ENCODE measurements around the gene SLC34A3. TPM values are rescaled to one million over a fixed set of nuclear protein-coding genes. Genes with fewer than 3 reads are reported as not detected.
A peak's percentile ranks its signal among the peaks of the same experiment; 100 is the strongest.

SLC34A3 gene
- total RNA-seq, 4 donors from 2014 or later: 0.33 TPM; not detected in 3

DNA sequence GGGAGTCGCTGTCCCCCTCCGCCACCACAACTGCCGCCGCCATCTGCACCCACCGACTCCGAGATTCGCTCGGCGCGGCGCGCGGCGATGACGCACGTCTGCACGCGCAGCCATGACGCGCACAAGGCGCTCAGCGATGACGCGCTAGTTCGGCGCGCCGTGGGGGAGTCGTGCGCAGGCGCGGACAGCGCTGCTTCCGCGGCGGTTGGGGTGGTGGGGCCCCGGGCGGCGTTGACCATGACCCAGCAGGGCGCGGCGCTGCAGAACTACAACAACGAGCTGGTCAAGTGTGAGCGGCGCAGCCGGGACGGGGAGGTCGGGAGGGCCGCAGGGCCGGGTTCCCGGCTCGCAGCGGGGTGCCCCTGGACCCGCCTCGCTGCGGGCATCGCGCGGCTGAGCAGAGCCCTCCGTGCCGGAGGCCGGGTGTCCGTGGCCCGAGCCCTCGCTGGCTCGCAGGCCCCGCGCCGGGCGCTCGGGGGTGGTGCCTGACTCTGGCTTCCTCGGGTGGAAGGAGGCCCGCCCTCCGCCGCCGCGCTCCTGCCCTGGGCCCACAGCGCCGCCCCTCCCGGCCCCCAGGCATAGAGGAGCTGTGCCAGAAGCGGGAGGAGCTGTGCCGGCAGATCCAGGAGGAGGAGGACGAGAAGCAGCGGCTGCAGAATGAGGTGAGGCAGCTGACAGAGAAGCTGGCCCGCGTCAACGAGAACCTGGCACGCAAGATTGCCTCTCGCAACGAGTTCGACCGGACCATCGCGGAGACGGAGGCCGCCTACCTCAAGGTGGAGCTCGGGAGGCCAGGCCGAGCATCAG lies 42.0 kb upstream of the SLC34A3 start, which contains the start of the genes ANAPC2 and SSNA1:
TSS of gene ANAPC2 (minus strand) at position 71 of the 807 bp plus-strand sequence. CDS start at position 43, 28 bp downstream.
TSS of gene SSNA1 (plus strand) at position 187 of the 807 bp plus-strand sequence. CDS start at position 238, 51 bp downstream.
- H3K9me3 ChIP-seq: no peaks in the 10 kb centered on the region
- 0% methylated on average over 15 of the region's 98 CpGs; no CpG with 5 or more reads in 1 of the 2 donors for WGBS, 2 donors
- peaks cover 15 to 26% of the 10 kb centered on the region in 2 donors for H3K36me3 ChIP-seq
- peak; percentile 92 to 93 for DNase-seq
- H3K27me3 ChIP-seq: no peaks in the 10 kb centered on the region
- H3K4me1 ChIP-seq: peaks cover 29 to 30% of the 10 kb centered on the region in 2 donors
- peak within 1 kb of the TSS; percentile 70 to 90 (median 86) for H3K4me3 ChIP-seq (replicated peaks in 1 of 3)
- intact Hi-C loops (cut with DNase I): loop anchor here (5.0 kb wide), 1 partner anchor 39 kb away; the partner anchor contains the start of genes CYSRT1 and RNF224
- TF ChIP-seq, protein P1, sequence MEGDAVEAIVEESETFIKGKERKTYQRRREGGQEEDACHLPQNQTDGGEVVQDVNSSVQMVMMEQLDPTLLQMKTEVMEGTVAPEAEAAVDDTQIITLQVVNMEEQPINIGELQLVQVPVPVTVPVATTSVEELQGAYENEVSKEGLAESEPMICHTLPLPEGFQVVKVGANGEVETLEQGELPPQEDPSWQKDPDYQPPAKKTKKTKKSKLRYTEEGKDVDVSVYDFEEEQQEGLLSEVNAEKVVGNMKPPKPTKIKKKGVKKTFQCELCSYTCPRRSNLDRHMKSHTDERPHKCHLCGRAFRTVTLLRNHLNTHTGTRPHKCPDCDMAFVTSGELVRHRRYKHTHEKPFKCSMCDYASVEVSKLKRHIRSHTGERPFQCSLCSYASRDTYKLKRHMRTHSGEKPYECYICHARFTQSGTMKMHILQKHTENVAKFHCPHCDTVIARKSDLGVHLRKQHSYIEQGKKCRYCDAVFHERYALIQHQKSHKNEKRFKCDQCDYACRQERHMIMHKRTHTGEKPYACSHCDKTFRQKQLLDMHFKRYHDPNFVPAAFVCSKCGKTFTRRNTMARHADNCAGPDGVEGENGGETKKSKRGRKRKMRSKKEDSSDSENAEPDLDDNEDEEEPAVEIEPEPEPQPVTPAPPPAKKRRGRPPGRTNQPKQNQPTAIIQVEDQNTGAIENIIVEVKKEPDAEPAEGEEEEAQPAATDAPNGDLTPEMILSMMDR (IDR thresholded peaks at IDR 0.05): peak in 2 of 6 experiments; percentile 28 to 53
- TF ChIP-seq POLR2A (IDR thresholded peaks at IDR 0.05): peak; percentile 31 to 87
- H3K27ac ChIP-seq: peak within 1 kb of the TSS; percentile 70 to 88 (median 86)

DNA sequence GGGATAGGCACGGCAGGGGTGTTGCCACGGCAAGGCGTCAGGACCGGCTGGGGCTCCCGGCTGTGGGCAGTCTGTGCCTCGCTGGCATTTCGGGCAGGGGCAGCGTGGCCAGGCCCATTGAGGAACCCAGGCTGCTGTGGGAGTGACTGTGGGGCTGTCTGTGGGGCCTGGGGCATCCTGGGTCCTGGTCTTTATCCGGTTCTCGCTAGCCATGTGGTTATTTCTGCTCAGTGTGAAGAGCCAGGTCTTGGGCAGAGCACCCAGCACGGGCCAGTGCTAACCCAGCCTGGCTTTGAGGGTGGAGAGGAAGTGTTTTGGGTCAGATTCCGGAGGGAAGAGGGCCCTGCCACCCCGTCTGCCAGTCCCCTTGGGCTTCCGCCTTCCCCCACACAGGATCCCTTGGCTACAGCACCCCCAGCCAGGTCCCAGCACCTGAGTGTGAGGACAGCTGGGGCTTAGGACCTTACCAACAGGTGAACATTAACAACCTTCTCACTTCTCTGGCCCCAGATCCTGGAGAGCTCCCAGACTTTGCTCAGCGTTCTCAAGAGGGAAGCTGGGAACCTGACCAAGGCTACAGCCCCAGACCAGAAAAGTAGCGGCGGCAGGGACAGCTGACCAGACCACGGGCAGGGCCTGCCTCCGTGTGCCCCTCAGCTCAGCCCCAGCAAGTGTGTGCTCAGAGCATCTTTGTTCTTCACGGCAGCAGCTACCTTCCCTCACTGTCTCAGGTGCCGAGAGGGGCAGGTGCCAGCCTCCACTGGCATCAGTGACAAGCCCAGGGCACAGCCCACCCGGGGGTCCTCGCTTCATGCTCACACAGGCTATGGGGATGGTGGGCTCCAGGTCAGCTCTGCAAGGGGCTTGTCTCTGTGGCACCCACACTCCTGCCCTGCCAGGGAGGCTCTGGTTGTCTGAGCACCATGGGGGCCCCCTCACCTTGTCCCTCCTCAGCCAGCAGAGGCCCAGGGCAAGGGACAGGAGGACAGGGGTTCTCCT lies 41.1 kb upstream of the SLC34A3 start:
- Histone ChIP-seq H3K4me1 (peaks cover 29 to 33% of the 10 kb centered on the region in 2 donors), H3K36me3 (peaks cover 10 to 17% of the 10 kb centered on the region in 2 donors), H3K4me3 (replicated peaks in 1 of 3) (peak overlapping the region; percentile 29 to 90 (median 86)), H3K27me3 (no peaks in the 10 kb centered on the region), H3K9me3 (no peaks in the 10 kb centered on the region), H3K27ac (peak overlapping the region; percentile 70 to 88 (median 86))
- TF ChIP-seq, protein P1 (IDR thresholded peaks at IDR 0.05): no peak
- no peak for TF ChIP-seq POLR2A (IDR thresholded peaks at IDR 0.05)
- WGBS, 2 donors: 37 to 52% methylated on average over 13 to 15 of the region's 23 CpGs
- DNase-seq: no peak
- intact Hi-C loops (cut with DNase I): loop anchor here (5.0 kb wide), 1 partner anchor 38 kb away; the partner anchor contains the start of genes CYSRT1 and RNF224

DNA sequence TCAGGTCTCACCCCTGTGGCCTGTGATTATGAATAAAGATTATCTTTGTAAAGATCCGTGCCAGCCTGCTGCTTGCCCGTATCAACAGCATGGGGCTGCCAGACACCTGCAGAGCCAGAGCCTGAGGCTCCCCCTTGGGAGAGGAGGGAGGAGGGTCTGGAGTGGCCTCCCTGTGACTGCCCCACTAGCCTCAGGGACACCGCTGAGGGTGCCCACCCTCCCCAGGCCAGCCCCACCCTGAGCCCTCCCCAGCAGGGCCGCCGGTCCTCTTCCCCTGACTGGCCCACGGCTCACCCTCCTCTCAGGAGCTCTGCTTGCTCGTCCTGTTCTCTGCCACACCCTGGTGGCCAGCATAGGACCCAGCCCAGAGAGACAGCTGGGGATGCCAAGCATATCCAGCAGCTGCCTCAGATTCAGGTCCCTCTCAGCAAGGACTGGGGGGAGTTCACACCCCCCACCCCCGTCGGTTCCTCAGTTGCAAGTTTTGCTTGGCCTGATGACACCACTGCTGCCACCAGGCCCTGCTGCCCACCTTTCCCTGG lies 40.3 kb upstream of the SLC34A3 start:
- WGBS, 2 donors: 73 to 82% methylated on average over 6 to 8 of the region's 9 CpGs
- no peak overlapping the region for H3K4me3 ChIP-seq (replicated peaks in 1 of 3)
- no peaks in the 10 kb centered on the region for H3K9me3 ChIP-seq
- intact Hi-C loops (cut with DNase I): no loop called here
- H3K27me3 ChIP-seq: no peaks in the 10 kb centered on the region
- H3K4me1 ChIP-seq: peaks cover 29 to 33% of the 10 kb centered on the region in 2 donors
- peak overlapping the region in 1 of 3 donors; percentile 88 for H3K27ac ChIP-seq
- peaks cover 10 to 11% of the 10 kb centered on the region in 2 donors for H3K36me3 ChIP-seq
- DNase-seq: no peak
- no peak for TF ChIP-seq POLR2A (IDR thresholded peaks at IDR 0.05)
- TF ChIP-seq, protein P1 (IDR thresholded peaks at IDR 0.05): no peak

DNA sequence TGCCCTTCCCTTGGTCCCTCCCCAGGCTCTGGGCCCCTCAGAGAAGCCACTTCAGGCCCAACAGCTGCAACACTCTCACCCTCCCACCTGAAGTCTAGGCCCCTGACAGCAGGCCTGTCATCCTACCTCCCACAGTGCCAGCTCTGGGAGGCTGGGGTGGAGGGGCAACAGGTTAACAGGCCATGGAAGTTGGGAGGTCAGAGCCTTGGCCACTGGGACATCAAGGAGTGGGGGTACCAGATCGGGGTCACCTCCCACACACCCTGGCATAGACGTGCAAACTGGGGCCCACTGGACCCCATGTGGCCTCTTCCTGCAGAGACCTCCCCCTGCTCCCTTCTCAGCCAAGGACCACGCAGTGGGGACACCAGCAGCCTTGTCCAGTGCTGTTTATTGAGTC lies 39.5 kb upstream of the SLC34A3 start:
- Histone ChIP-seq H3K36me3 (peaks cover 8 to 10% of the 10 kb centered on the region in 2 donors), H3K4me3 (replicated peaks in 1 of 3) (no peak overlapping the region), H3K4me1 (peaks cover 29 to 33% of the 10 kb centered on the region in 2 donors), H3K27ac (no peak overlapping the region), H3K27me3 (no peaks in the 10 kb centered on the region), H3K9me3 (no peaks in the 10 kb centered on the region)
- 74 to 80% methylated on average over 2 of the region's 3 CpGs for WGBS, 2 donors
- no peak for TF ChIP-seq POLR2A (IDR thresholded peaks at IDR 0.05)
- TF ChIP-seq, protein P1 (IDR thresholded peaks at IDR 0.05): no peak
- DNase-seq: no peak
- intact Hi-C loops (cut with DNase I): no loop called here

All from thyroid gland (tissue), 4 donors.